ENCODE results near the gene HCFC1R1.

DNA sequence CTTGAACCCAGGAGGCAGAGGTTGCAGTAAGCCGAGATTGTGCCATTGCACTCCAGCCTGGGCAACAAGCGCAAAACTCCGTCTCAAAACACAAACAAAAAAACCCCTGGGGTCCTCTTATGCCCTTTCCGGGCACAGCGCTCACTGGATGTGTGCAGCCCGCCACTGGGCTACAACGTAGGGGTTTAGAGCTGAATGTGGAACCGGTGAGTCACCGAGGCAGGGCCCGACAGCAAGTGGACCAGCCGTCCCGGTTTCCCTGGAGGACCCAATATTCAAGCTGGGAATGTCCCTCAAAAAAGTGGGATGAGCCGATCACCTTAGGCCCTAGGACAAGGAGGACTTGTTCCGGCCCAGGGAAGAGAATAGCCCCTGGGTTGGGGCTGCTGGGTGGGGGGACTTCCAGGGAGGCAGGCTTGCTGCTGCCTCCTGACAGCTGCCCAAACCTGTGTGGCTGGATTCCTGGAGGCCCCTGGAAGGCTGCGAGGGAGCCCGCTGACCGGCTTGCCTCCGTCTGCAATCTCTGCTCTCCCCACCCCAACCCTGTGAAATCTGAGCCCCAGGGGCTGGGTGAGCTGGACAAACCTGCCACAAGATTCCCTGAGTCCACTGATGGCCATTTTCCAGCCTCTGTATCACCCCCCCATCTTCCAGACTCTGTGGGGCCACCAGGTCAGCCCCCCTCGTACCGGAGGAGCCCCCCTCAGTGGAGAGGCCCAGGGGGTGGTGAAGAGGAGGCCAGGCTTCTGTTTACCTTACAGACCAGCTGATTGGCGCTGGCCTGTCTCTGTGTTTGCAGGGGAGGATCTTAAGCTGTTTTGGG, 14.0 kb downstream of the HCFC1R1 start:
- TF ChIP-seq POLR2A (IDR thresholded peaks at IDR 0.05; ENCODE audit: low read depth, low read length) (no peak), TAF1 (IDR thresholded peaks at IDR 0.05; ENCODE audit: low read depth, low read length) (no peak), POLR2AphosphoS5 (IDR thresholded peaks at IDR 0.05; ENCODE audit: low read depth, low read length) (no peak), SPI1 (IDR thresholded peaks at IDR 0.05; ENCODE audit: low read depth, low read length) (no peak), POU2F2 (IDR thresholded peaks at IDR 0.05; ENCODE audit: low read depth, low read length) (no peak), PAX5 (IDR thresholded peaks at IDR 0.05; ENCODE audit: insufficient read depth, low read length, severe bottlenecking) (no peak)

Measured in GM12891 (cell line).